ENCODE measurements around the gene ARHGAP22.

Gene ARHGAP22

GRCh38 chr10:48478469-48478868 is 126.4 kb downstream of the ARHGAP22 start:
- TF ChIP-seq CTCF (IDR thresholded peaks at IDR 0.05; ENCODE audit: low read depth, low read length), result no peak
- no peak overlapping the region for H3K4me3 ChIP-seq (ENCODE audit: low read depth, low read length)

GRCh38 chr10:48477616-48478015 is 127.3 kb downstream of the ARHGAP22 start:
- no peak for TF ChIP-seq CTCF (IDR thresholded peaks at IDR 0.05; ENCODE audit: low read depth, low read length)
- no peak overlapping the region for H3K4me3 ChIP-seq (ENCODE audit: low read depth, low read length)

- no peak for TF ChIP-seq CTCF (IDR thresholded peaks at IDR 0.05; ENCODE audit: low read depth, low read length)
- H3K4me3 ChIP-seq (ENCODE audit: low read depth, low read length), result no peak overlapping the region
Measured at GRCh38 chr10:48477141-48477540, 127.7 kb downstream of the ARHGAP22 start.

GRCh38 chr10:48476279-48476982 is 128.4 kb downstream of the ARHGAP22 start:
- H3K4me3 ChIP-seq (ENCODE audit: low read depth, low read length), result no peak overlapping the region
- no peak for TF ChIP-seq CTCF (IDR thresholded peaks at IDR 0.05; ENCODE audit: low read depth, low read length)

- no peak overlapping the region for H3K4me3 ChIP-seq (ENCODE audit: low read depth, low read length)
- no peak for TF ChIP-seq CTCF (IDR thresholded peaks at IDR 0.05; ENCODE audit: low read depth, low read length)
Measured at GRCh38 chr10:48475943-48476278, 129.0 kb downstream of the ARHGAP22 start.

- H3K4me3 ChIP-seq (ENCODE audit: low read depth, low read length), result no peak overlapping the region
- no peak for TF ChIP-seq CTCF (IDR thresholded peaks at IDR 0.05; ENCODE audit: low read depth, low read length)
Measured at GRCh38 chr10:48474765-48475365, 130.0 kb downstream of the ARHGAP22 start.

- TF ChIP-seq CTCF (IDR thresholded peaks at IDR 0.05; ENCODE audit: low read depth, low read length), result no peak
- no peak overlapping the region for H3K4me3 ChIP-seq (ENCODE audit: low read depth, low read length)
Measured at GRCh38 chr10:48473704-48474103, 131.2 kb downstream of the ARHGAP22 start.
